ENCODE measurements around the gene TP53TG5.
A peak's percentile ranks its signal among the peaks of the same experiment; 100 is the strongest.

Gene TP53TG5

GRCh38 chr20:45368221-45368980 lies 9.7 kb downstream of the TP53TG5 start:
- Mint-ChIP-seq H3K9me3 (no peaks in the 10 kb centered on the region), H3K27me3 (peaks cover 8% of the 10 kb centered on the region), H3K4me1 (ENCODE audit: low read depth) (peaks cover 67% of the 10 kb centered on the region), H3K36me3 (ENCODE audit: low read depth) (peaks cover 53% of the 10 kb centered on the region), H3K4me3 (peak overlapping the region; percentile 37), H3K27ac (peak overlapping the region; percentile 77)
- intact Hi-C loops (cut with micrococcal nuclease), result no loop called here

GRCh38 chr20:45367126-45367525 lies 11.0 kb downstream of the TP53TG5 start:
- intact Hi-C loops (cut with micrococcal nuclease), result no loop called here
- Mint-ChIP-seq H3K27me3 (peaks cover 3% of the 10 kb centered on the region), H3K4me1 (ENCODE audit: low read depth) (peaks cover 60% of the 10 kb centered on the region), H3K4me3 (no peak overlapping the region), H3K9me3 (no peaks in the 10 kb centered on the region), H3K36me3 (ENCODE audit: low read depth) (peaks cover 61% of the 10 kb centered on the region), H3K27ac (peak overlapping the region; percentile 18)

- Mint-ChIP-seq H3K4me1 (ENCODE audit: low read depth) (peaks cover 61% of the 10 kb centered on the region), H3K27ac (no peak overlapping the region), H3K9me3 (no peaks in the 10 kb centered on the region), H3K27me3 (no peaks in the 10 kb centered on the region), H3K36me3 (ENCODE audit: low read depth) (peaks cover 56% of the 10 kb centered on the region), H3K4me3 (no peak overlapping the region)
- intact Hi-C loops (cut with micrococcal nuclease), result no loop called here
Measured at GRCh38 chr20:45366631-45367030, 11.5 kb downstream of the TP53TG5 start.

GRCh38 chr20:45366192-45366591 lies 11.9 kb downstream of the TP53TG5 start:
- intact Hi-C loops (cut with micrococcal nuclease), result no loop called here
- H3K4me3 Mint-ChIP-seq, result no peak overlapping the region
- no peaks in the 10 kb centered on the region for H3K9me3 Mint-ChIP-seq
- H3K4me1 Mint-ChIP-seq (ENCODE audit: low read depth), result peaks cover 65% of the 10 kb centered on the region
- H3K27ac Mint-ChIP-seq, result no peak overlapping the region
- no peaks in the 10 kb centered on the region for H3K27me3 Mint-ChIP-seq
- H3K36me3 Mint-ChIP-seq (ENCODE audit: low read depth), result peaks cover 52% of the 10 kb centered on the region

- intact Hi-C loops (cut with micrococcal nuclease), result no loop called here
- Mint-ChIP-seq H3K27ac (no peak overlapping the region), H3K27me3 (no peaks in the 10 kb centered on the region), H3K4me3 (no peak overlapping the region), H3K4me1 (ENCODE audit: low read depth) (peaks cover 72% of the 10 kb centered on the region), H3K9me3 (no peaks in the 10 kb centered on the region), H3K36me3 (ENCODE audit: low read depth) (peaks cover 52% of the 10 kb centered on the region)
Measured at GRCh38 chr20:45365444-45365970, 12.6 kb downstream of the TP53TG5 start.

DNA sequence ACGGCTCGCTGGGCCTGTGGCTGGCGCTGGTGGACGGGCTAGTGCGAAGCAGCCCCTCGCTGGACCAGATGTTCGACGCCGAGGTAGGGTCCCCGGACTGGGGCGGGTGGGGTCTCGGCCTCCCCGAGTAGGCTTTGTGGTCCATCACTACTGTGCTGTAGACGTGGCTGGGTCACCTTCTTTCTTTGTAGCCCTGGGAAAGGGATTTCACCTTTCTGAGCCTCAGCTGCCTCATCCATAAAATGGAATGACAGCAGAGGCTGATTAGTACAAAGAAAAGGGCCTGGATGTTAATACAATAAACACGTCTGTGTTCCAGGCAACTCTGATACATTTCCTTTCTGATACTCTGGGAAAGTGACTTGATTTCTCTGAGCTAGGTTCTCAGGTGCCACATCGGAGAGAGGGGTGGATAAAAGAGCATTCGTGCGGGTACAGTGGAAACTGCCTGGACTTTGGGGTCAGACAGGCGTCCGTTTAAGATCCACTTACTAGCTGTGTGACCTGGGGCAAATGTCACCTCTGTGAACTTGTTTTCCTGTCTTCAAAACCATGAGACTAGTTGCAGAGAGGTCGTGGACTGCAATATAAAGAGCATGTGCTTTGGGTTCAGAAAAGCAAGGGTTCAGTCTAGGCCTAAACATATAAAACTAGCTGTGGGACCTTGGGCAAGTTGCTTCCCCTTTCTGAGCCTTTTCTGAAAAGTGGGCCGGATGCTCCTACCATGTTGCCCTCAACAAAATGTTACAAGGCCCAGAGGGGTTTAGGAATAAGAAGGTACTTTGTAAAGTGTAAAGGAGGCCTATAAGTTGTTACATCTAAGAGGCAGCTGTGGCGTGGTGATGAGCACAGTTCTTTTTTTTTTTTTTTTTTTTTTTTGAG lies 14.3 kb downstream of the TP53TG5 start:
- peaks cover 85% of the 10 kb centered on the region for H3K4me1 Mint-ChIP-seq (ENCODE audit: low read depth)
- H3K27me3 Mint-ChIP-seq, result no peaks in the 10 kb centered on the region
- peak overlapping the region; percentile 97 for H3K27ac Mint-ChIP-seq
- peaks cover 51% of the 10 kb centered on the region for H3K36me3 Mint-ChIP-seq (ENCODE audit: low read depth)
- peak overlapping the region; percentile 97 for H3K4me3 Mint-ChIP-seq
- intact Hi-C loops (cut with micrococcal nuclease), result loop anchor here (5.0 kb wide), 1 partner anchor 42 kb away; no protein-coding TSS in a partner anchor
- H3K9me3 Mint-ChIP-seq, result no peaks in the 10 kb centered on the region

GRCh38 chr20:45362804-45363610 lies 15.1 kb downstream of the TP53TG5 start, which contains the start of gene SYS1:
Gene SYS1, plus strand, starts transcription at chr20:45363156. Its CDS starts 376 bp downstream, at chr20:45363532.
- Mint-ChIP-seq H3K4me3 (peak within 1 kb of the TSS; percentile 97), H3K27me3 (no peaks in the 10 kb centered on the region), H3K4me1 (ENCODE audit: low read depth) (peaks cover 85% of the 10 kb centered on the region), H3K9me3 (no peaks in the 10 kb centered on the region), H3K27ac (peak within 1 kb of the TSS; percentile 97), H3K36me3 (ENCODE audit: low read depth) (peaks cover 43% of the 10 kb centered on the region)
- intact Hi-C loops (cut with micrococcal nuclease), result loop anchor here (5.0 kb wide), 1 partner anchor 41 kb away; no protein-coding TSS in a partner anchor

DNA sequence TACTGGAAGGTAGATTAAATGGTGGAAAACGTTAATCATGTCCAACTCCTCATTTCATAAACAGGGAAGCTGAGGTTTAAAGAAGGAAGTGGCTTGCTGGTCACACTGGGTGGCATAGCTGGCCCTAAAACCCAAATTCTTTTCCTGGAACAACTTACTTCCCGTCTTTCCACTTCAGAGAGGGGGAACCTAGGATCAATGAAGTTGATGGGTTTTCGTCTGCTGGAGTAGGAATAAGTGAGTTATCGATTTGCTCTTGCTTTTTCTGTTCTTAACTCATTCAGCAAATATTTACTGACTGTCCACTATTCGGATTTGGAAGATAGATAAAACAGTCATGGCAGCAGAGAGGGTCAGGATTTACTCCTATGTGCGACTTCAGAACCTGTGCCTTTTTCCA lies 16.3 kb downstream of the TP53TG5 start:
- Mint-ChIP-seq H3K9me3 (no peaks in the 10 kb centered on the region), H3K4me1 (ENCODE audit: low read depth) (peaks cover 78% of the 10 kb centered on the region), H3K4me3 (peak overlapping the region; percentile 59), H3K36me3 (ENCODE audit: low read depth) (peaks cover 31% of the 10 kb centered on the region), H3K27me3 (no peaks in the 10 kb centered on the region), H3K27ac (peak overlapping the region; percentile 97)
- intact Hi-C loops (cut with micrococcal nuclease), result loop anchor here (5.0 kb wide), 1 partner anchor 39 kb away; no protein-coding TSS in a partner anchor

- H3K27ac Mint-ChIP-seq, result peak overlapping the region; percentile 97
- peaks cover 70% of the 10 kb centered on the region for H3K4me1 Mint-ChIP-seq (ENCODE audit: low read depth)
- intact Hi-C loops (cut with micrococcal nuclease), result loop anchor here (5.0 kb wide), 1 partner anchor 37 kb away; no protein-coding TSS in a partner anchor
- no peaks in the 10 kb centered on the region for H3K27me3 Mint-ChIP-seq
- H3K36me3 Mint-ChIP-seq (ENCODE audit: low read depth), result peaks cover 12% of the 10 kb centered on the region
- no peak overlapping the region for H3K4me3 Mint-ChIP-seq
- no peaks in the 10 kb centered on the region for H3K9me3 Mint-ChIP-seq
Measured at GRCh38 chr20:45359406-45360148, 18.5 kb downstream of the TP53TG5 start.

GRCh38 chr20:45359069-45359405 lies 19.1 kb downstream of the TP53TG5 start:
- intact Hi-C loops (cut with micrococcal nuclease), result no loop called here
- H3K4me3 Mint-ChIP-seq, result no peak overlapping the region
- H3K4me1 Mint-ChIP-seq (ENCODE audit: low read depth), result peaks cover 67% of the 10 kb centered on the region
- H3K27me3 Mint-ChIP-seq, result no peaks in the 10 kb centered on the region
- peak overlapping the region; percentile 74 for H3K27ac Mint-ChIP-seq
- no peaks in the 10 kb centered on the region for H3K9me3 Mint-ChIP-seq
- H3K36me3 Mint-ChIP-seq (ENCODE audit: low read depth), result peaks cover 12% of the 10 kb centered on the region

DNA sequence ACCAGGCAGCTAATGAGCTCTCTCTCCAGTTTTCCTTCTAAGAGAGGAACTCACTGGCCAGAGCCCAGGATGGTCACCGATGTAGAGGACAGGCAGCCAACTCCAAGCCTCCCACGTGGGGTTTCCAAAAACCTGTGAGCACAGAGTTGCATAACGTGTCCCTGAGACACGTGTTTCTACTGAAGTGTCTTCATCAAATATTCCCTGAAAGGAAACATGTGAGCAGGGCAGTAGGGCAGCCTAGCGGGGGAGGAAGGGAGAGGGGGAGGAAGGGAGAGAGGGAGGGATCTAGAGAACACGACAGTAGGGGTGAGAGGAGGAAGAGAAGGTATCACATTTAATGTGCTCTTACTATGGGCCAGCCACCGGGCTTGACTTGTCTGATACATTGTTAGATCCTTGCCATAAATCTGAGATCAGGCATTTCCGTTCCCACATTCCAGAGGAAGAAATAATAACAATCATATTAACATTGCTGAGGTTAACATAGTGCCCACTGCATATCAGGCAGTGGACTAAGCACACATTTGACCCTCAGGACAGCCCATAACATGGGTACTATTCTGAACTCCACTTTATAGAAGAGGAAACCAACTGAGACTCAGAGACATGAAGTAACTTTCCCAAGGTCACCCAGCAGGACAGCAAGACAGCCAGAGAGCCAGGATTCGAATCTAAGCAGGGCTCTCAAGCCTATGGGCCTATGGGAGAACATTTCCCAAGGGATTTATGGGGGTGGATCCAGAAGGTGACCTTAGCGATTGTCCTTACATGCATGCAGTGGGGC lies 19.6 kb downstream of the TP53TG5 start:
- peaks cover 62% of the 10 kb centered on the region for H3K4me1 Mint-ChIP-seq (ENCODE audit: low read depth)
- H3K9me3 Mint-ChIP-seq, result no peaks in the 10 kb centered on the region
- H3K27ac Mint-ChIP-seq, result peak overlapping the region; percentile 74
- intact Hi-C loops (cut with micrococcal nuclease), result no loop called here
- H3K36me3 Mint-ChIP-seq (ENCODE audit: low read depth), result peaks cover 11% of the 10 kb centered on the region
- H3K27me3 Mint-ChIP-seq, result no peaks in the 10 kb centered on the region
- no peak overlapping the region for H3K4me3 Mint-ChIP-seq
